NCI-H2107 treated with DMSO at 0.1 percent for 48 hours (cell line): ENCODE data around the gene BRK1.
A peak's percentile ranks its signal among the peaks of the same experiment; 100 is the strongest.
"Not testable (repeated sequence)": the region's sequence is repeated elsewhere in the genome, so short reads cannot be mapped to it uniquely, and the experiment has no call there.

Source experiments
- DNase-seq: peaks from one replicate; lab custom pipeline; 2025; ENCODE audit not compliant: unreplicated experiment; lab: John Stamatoyannopoulos, UW

Gene BRK1

DNA sequence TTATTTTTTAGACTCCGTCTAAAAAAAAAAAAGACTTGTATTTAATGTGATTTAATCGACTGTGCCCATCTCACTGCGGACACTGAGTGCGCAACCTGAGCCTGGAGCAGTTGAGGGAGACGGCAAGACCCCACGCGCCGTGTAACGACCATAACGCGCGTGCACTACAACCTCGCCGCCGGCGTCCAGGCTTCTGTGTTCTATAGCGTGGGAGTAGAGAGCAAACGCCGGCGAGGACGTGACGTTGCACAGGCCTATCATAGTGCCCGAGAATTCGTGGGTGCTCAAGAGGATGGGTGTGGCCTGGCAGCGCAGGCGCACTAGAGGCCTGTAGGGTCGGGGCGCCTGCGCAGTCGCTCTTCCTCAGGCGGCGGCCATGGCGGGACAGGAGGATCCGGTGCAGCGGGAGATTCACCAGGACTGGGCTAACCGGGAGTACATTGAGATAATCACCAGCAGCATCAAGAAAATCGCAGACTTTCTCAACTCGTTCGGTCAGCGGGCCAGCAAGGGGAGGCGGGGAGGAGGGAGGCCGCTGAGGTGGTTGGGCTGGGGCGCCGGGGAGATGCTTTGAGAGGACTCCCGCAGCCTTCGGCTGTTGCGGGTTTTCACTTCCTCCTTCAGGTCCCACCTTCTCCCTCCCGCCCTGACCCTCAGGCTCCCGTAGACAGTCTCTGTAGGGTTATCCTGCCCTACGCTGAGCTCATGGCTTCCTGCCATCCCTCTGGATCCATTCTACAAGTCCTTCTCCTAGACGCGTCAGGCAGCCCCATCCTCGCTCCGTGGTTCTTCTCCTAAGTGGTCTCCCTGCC lies at the start of gene BRK1:
BRK1 (plus strand) TSS at position 350 of the 812 bp plus-strand sequence; CDS start at position 377, 27 bp downstream.
- DNase-seq = peak; percentile 80

DNA sequence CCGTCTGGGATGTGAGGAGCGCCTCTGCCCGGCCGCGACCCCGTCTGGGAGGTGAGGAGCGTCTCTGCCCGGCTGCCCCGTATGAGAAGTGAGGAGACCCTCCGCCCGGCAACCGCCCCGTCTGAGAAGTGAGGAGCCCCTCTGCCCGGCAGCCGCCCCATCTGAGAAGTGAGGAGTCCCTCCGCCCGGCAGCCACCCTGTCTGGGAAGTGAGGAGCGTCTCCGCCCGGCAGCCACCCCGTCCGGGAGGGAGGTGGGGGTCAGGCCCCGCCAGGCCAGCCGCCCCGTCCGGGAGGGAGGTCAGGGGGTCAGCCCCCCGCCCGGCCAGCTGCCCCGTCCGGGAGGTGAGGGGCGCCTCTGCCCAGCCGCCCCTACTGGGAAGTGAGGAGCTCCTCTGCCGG lies 45.4 kb upstream of the BRK1 start:
- DNase-seq = not testable (repeated sequence)

DNA sequence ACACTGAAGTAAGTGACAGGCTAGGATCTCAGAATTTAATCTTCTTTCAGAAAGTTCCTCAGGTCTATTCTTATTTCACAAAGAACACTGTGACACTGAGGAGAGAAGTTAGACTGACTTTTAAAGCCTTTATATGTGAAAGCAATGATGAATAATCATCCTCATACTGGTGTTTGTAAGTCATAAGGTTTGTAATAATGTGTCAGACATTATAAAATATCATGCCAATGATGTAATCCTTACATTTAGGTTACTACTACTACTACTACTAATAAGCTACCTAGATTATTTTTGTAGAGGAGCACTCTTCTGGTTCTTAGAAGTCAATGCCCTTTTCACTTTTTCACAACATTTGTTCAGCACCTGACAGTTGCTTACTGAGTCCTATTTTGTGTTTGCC lies 40.8 kb upstream of the BRK1 start:
- DNase-seq = no peak

DNA sequence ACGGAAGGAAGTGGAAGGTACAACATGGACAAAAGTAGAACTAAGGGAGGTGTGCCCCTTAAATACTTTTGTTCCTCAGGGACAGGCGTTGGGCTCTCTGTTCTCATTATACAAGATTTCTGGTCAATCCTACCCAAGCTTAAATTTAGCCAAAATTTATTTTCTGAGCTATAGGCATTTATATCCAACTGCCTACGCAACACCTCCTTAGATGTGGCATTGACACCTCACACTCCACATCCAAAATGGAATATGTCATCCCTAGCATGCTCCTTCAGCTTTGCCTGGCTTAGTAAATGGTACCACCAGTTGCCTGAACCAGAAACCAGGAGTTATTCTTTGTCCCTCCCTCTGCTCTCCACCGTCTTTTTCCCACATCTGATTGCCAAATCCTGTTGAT lies 33.6 kb upstream of the BRK1 start:
- no peak for DNase-seq

DNA sequence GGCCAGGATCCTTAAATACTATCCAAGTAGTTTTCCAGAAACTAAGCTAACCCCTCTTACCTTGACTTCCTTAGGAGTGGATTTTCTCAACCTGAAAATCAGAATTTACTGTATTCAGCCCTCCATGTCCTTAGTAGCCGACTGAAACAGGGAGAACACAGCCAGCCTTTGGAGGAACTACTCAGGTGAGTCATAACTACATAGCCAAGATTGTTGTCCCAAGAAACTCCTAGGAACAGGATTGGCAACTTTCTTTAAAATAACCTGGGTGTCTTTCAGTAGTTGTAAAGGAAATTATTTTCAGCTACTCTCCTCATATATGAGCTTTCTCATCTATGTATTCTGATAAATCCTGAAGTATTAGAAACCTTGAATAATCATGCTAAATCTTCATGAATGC lies 29.7 kb upstream of the BRK1 start:
- no peak for DNase-seq

DNA sequence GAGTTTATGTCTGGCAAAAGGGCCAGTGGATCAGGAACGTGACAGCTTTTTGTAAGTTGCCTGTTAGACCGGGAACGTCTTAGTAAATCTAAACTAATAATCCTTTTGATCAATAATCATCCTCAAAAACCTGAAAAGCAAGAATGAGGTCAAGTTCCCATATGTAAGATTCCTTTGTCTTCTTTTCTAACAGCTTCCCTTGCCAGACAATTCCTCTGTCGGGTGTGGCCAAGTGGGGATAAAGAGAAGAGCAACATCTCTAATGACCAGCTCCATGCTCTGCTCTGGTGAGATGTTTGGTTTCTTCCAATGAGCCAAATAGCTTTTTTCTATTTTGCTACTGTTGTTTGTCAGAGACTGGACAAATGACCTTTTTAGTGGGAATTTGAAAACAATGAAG lies 27.2 kb upstream of the BRK1 start:
- no peak for DNase-seq

DNA sequence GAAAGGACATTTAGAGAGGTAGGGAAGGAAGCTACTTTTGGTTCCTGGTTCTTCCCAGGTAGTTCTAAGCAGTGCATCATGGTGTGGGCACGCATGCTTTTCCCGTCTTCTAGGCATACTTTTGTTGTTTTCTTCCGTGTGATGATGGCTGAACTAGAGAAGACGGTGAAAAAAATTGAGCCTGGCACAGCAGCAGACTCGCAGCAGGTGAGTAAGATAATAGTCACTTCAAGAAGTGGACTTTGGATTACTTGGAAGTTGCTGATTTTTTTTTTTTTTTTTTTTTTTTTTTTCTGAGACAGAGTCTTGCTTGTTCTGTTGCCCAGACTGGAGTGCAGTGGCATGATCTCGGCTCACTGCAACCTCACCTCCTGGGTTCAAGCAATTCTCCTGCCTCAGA lies 25.3 kb upstream of the BRK1 start:
- no peak for DNase-seq

DNA sequence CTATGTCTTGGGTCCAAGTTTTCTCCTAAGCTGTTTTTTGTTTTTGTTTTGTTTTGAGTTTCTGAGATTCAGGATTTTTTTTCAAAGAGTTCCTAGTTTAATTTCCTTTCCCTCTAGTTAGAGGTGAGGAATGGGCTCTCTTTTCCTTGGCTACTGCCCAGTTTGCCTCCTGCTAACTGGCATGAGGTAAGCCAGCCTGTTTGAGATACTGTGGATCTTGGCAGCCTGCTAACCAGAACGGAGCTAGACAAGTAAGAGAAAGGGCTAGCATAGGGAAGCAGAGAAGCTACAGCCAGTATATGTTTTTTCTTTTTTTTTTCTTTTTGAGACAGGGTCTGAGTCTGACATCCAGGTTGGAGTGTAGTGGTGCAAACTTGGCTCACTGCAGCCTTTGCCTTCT lies 24.7 kb upstream of the BRK1 start:
- not testable (repeated sequence) for DNase-seq

DNA sequence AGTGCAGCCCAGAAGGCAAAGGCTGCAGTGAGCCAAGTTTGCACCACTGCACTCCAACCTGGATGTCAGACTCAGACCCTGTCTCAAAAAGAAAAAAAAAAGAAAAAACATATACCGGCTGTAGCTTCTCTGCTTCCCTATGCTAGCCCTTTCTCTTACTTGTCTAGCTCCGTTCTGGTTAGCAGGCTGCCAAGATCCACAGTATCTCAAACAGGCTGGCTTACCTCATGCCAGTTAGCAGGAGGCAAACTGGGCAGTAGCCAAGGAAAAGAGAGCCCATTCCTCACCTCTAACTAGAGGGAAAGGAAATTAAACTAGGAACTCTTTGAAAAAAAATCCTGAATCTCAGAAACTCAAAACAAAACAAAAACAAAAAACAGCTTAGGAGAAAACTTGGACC lies 24.1 kb upstream of the BRK1 start:
- not testable (repeated sequence) for DNase-seq

DNA sequence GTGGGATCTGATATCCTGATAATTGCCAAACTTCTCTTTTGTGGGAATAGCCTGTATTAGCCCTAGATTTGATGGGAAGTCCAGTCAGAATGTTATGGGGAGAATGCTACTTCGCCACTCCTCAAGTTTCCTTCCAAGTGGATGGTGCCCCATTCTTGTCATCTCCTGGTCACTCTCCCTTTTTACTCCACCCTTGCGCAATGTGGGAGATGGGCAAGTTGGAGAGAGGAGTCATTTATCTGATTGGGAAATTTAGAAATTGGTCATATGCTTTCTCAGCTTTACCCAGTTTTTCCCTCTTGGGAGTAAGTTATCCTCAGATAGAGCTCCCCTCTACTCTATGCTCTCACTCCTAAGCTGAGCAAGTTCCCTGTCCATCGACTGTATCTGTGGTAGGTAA lies 21.8 kb upstream of the BRK1 start:
- no peak for DNase-seq

DNA sequence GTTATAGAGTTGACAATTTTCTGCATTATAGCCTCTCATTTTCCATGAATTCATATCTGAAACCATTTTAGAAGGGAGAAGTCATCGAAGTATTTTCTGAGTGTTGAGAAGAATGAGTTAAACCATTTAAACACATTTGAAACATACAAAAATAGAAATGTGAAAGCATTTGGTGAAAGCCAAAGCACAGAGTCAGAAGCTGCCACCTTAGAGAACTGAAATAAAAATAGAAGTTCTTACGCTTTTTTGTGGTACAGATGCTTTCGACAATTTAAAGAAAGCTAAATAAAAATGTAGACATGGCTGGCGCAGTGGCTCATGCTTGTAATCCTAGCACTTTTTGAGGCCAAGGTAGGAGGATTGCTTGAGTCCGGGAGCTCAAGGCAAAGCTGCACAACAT lies 16.4 kb upstream of the BRK1 start:
- no peak for DNase-seq

DNA sequence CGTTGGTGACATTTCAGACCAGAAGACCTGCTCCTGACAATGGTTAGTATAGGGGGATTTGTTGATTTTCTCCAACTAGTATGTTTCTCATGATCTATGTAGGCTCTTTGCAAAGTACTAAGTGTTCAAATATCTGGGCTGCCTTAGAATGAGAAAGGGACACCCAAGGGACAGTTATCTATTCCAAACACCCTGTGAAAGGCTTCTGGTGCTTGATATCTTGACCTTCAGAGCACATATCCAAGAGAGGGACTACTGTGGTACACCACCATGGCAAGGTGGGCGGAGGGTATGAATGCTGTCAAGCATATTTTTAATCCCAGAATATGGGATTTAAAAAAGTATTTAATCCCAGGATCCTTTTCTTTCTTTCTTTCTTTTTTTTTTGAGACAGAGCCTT lies 8.6 kb upstream of the BRK1 start:
- DNase-seq = no peak

DNA sequence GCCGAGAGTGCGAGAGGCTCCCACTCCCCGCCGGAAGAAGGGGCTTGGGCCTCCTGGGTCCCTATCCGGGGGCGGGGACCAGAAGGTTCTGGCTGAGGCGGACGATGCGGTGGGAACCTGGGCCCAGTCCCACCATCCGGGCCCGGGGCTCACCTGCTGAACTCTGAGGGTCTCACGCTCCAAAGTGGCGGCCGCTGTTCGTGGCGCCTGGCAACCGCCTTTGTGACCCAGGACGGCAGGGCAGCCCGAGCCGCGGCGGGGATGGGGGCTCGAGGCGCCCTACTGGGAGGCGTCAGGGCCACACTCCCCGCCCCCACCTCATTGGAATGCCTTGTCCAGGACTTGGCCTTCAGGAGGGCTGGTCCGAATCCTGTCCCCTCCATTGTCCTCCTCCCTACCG lies 7.4 kb upstream of the BRK1 start, which contains the start of gene FANCD2OS:
FANCD2OS (minus strand) TSS at position 165 of the 400 bp plus-strand sequence. CDS start 3,481 bp downstream, outside the sequence.
- no peak for DNase-seq

DNA sequence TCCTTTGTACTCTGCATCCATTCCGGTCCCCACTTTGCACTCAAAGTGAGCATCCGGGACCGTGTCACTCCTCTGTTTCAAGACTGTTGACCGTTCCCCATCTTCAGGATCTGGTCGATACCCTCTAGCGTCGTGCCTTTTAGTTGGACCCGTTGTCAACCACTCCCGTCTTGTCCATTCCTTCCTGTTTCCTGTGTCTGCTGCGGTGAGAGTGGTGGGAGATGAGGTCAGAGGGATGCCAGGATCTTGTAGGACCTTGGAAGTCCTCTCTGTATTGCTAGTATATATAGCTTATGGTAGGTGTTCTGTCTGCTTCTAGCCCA lies 624 bp downstream of the BRK1 start:
- no peak for DNase-seq

DNA sequence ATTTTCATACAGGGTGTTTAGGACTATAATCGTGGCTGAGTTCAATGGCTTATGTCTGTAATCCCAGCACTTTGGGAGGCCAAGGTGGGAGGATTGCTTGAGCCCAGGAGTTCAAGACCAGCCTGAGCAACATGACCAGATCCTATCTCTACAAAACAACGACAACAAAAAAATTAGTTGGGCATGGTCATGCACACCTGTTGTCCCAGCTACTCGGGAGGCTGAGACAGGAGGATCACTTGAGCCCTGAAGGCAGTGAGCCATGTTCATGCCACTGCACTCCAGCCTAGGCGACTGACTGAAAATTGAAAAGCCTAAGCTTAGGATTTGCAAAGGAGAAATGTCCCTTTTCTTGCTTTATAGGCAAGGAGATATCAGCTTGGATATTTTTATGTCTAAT lies 1.5 kb downstream of the BRK1 start:
- no peak for DNase-seq

DNA sequence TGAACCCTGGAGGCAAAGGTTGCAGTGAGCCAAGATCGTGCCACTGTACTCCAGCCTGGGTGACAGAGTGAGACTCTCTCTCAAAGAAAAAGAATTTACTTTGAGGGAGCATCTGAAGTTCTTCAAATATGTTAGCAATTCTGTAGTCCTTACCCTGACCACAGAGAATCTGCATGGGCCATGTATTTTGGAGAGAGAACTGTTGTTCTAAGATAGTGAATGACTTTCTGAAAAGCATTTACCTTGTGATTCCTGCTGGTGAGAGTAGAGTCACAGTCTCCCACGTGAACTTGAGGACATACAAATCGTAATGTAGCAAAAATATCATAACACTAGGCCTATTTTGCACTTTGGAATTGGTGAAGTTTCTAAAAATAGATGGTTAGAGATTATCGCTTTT lies 3.9 kb downstream of the BRK1 start:
- DNase-seq = no peak

DNA sequence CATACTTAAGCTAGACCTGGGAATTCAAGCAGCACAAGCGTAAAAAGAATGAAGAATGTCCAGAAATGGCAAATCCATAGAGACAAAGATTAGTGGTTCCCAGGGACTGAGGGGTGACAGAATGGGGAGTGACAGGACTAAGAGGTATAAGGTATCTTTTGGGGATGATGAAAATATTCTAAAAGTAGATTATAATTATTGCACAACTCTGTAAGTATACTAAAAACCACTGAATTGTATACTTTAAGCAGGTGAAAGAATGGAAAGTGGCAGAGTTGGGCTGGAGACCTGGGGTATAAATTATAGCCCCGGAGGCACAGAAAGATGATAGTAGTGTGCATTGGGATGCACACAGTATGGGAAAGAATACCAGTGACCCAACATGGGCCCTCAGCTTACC lies 5.6 kb downstream of the BRK1 start:
- no peak for DNase-seq

DNA sequence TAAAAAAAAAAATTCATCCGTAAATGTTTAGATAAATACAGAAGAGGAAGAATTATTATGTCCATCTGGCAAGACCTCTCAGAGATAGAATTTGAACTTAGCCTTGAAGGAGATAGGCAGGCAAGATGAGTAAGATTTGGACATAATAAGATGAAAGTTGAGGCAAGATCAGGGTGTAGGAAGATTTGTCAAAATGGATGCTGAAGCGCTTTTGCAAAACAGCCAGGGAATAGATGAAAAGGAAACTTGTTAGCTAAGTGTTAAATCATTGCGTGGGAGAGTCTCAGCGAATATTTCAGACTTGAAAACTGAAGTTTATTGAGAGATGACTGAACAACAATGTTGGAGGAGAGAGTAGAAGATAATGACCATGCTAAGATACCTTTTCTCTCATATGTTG lies 7.2 kb downstream of the BRK1 start:
- no peak for DNase-seq

DNA sequence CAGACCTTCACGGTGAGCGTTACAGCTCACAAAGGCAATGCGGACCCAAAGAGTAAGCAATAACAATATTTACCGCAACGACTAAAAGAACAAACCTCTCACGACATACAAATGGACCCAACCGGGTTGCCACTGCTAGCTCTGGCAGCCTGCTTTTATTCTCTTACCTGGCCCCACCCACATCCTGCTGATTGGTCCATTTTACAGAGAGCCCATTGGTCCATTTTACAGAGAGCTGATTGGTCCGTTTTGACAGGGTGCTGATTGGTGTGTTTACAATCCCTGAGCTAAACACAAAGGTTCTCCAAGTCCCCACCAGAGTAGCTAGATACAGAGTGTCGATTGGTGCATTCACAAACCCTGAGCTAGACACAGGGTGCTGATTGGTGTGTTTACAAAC lies 20.4 kb downstream of the BRK1 start:
- not testable (repeated sequence) for DNase-seq

DNA sequence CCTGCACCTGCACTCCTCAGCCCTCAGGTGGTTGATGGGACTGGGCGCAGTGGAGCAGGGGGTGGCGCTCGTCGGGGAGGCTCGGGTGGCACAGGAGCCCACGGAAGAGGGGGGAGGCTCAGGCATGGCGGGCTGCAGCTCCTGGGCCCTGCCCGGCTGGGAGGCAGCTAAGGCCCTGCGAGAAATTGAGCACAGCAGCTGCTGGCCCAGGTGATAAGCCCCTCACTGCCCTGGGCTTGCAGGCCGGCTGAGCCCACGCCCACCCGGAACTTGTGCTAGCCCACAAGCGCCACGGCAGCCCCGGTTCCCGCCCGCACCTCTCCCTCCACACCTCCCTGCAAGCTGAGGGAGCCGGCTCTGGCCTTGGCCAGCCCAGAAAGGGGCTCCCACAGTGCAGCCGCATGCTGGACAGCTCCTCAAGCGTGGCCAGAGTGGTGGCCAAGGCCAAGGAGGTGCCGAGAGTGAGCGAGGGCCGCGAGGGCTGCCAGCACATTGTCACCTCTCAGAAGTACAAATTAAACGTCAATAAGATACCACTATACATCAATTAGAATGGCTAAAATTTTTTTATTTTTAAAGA lies 21.0 kb downstream of the BRK1 start:
- no peak for DNase-seq

DNA sequence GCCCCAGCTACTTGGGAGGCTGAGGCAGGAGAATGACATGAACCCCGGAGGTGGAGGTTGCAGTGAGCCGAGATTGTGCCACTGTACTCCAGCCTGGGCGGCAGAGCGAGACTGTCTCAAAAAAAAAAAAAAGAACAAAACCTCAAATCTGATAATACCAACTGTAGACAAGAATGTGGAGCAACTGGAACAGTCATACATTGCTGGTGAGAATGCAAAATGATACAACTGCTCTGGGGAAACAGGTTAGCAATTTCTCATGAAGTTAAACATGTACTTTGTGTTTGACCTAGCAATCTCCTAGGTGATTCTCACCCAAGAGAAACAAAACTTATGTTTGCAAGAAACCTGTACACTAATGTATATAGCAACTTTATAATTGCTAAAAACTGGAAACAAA lies 21.7 kb downstream of the BRK1 start:
- DNase-seq = no peak

DNA sequence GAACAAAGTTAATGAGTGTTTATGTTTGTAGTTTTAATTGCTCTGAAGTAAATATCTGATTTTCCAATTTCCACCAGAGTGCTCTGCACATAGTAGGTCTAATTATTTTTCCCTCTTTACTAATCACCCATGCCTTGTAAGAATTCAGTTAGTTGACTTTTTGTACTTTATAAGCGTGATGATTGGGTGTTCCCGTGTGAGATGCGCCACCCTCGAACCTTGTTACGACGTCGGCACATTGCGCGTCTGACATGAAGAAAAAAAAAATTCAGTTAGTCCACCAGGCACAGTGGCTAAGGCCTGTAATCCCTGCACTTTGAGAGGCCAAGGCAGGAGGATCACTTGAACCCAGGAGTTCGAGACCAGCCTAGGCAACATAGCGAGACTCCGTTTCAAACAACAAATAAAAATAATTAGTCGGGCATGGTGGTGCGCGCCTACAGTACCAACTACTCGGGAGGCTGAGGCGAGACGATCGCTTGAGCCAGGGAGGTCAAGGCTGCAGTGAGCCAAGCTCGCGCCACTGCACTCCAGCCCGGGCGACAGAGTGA lies 25.6 kb downstream of the BRK1 start:
- DNase-seq = no peak
